GM12878 (cell line): ENCODE data around the gene PREB. TPM values are rescaled to one million over a fixed set of nuclear protein-coding genes. Genes with fewer than 3 reads are reported as not detected.

ENCODE experiments used
- ATAC-seq: fragments of 200-7000 bp; cut with Tn5 transposase; 3 replicates; pipeline ENCODE4 v1.9.1; 2020; ENCODE audit warnings: mild to moderate bottlenecking, moderate library complexity
- BruUV-seq: library from RNA; stranded (reverse); fragments of 400-500 nt; replicated peaks from 2 replicates; lab custom pipeline; 2021; lab: Mats Ljungman, UMichigan
- CTCF ChIA-PET: fragments of 300-600 bp; sonication (Branson Sonifier 250); formaldehyde crosslinking; extraction: SDS; loops from one replicate; lab custom pipeline; 2021; ENCODE audit warnings: inconsistent platforms; lab: Yijun Ruan, JAX
- POLR2A ChIA-PET: fragments of 350-600 bp; formaldehyde crosslinking; extraction: SDS; loops from one replicate; lab custom pipeline; 2021; ENCODE audit warnings: inconsistent platforms; lab: Charles Lee
- RAD21 ChIA-PET: fragments of 300-600 bp; sonication (Branson Sonifier 250); formaldehyde crosslinking; loops from one replicate; lab custom pipeline; 2023; ENCODE audit warnings: antibody characterized with exemption; ENCODE audit not compliant: unreplicated experiment; lab: Charles Lee
- SMC1A ChIA-PET: fragments of 300-600 bp; sonication (Branson Sonifier 250); formaldehyde crosslinking; loops from one replicate; lab custom pipeline; 2023; ENCODE audit not compliant: unreplicated experiment, uncharacterized antibody; lab: Charles Lee
- DNase-seq: peaks from one replicate; pipeline ENCODE4 v3.0.0-alpha.2; 2011; ENCODE audit warnings: low read depth, low spot score
- FAIRE-seq: peaks from 3 replicates; lab custom pipeline; 2011; peaks lifted over from hg19 to GRCh38; lab: Jason Lieb, UNC
- H2AFZ ChIP-seq: 2 replicates; pipeline ENCODE4 v1.6.0; 2011; ENCODE audit warnings: low read depth, low read length, control low read depth; ENCODE audit not compliant: control insufficient read depth
- H3K27ac ChIP-seq: 2 replicates; pipeline ENCODE4 v1.5.1; 2011; ENCODE audit warnings: control low read depth; ENCODE audit not compliant: control insufficient read depth, insufficient read depth
- H3K27me3 ChIP-seq, 2 experiments: replicated peaks in 1 of 2; 2 replicates each; pipeline versions ENCODE4 v1.6.0 to v1.6.1; 2011; ENCODE audit warnings: low read length in 1 of 2; ENCODE audit not compliant: control insufficient read depth in 2 of 2, insufficient read depth in 2 of 2
- H3K36me3 ChIP-seq, 2 experiments: 2 replicates each; pipeline ENCODE4 v1.5.1; 2011; ENCODE audit warnings: low read length in 1 of 2; ENCODE audit not compliant: control insufficient read depth in 2 of 2, insufficient read depth in 2 of 2
- H3K4me1 ChIP-seq: 2 replicates; pipeline ENCODE4 v1.6.1; 2011; ENCODE audit warnings: mild to moderate bottlenecking, low read length, moderate library complexity, mixed read lengths; ENCODE audit not compliant: control insufficient read depth, insufficient read depth
- H3K4me2 ChIP-seq: 2 replicates; pipeline ENCODE4 v1.6.0; 2011; ENCODE audit warnings: control low read depth; ENCODE audit not compliant: control insufficient read depth, insufficient read depth
- H3K4me3 ChIP-seq: fragments of 200-600 bp; sonication (generic); 2 replicates; pipeline ENCODE4 v1.5.1; 2016
- H3K79me2 ChIP-seq: 2 replicates; pipeline ENCODE4 v1.6.0; 2011; ENCODE audit warnings: low read length; ENCODE audit not compliant: control insufficient read depth, insufficient read depth
- H3K9ac ChIP-seq: 2 replicates; pipeline ENCODE4 v1.8.0; 2011; ENCODE audit warnings: low read length, control low read depth, mixed read lengths; ENCODE audit not compliant: control insufficient read depth, insufficient read depth
- H3K9me3 ChIP-seq: replicated peaks from 3 replicates; pipeline ENCODE4 v1.5.1; 2011; ENCODE audit warnings: mild to moderate bottlenecking, low read length; ENCODE audit not compliant: control insufficient read depth, insufficient read depth
- H4K20me1 ChIP-seq: 2 replicates; pipeline ENCODE4 v1.6.0; 2011; ENCODE audit not compliant: control insufficient read depth, insufficient read depth
- HCFC1 ChIP-seq: fragments of 150-350 bp; IDR thresholded peaks from 2 replicates; pipeline ENCODE4 v1.6.1; 2014; ENCODE audit warnings: low read length
- LARP7 ChIP-seq: fragments of 450-650 bp; IDR thresholded peaks from 2 replicates; pipeline ENCODE4 v1.6.1; 2017; ENCODE audit warnings: mild to moderate bottlenecking
- MEF2B ChIP-seq: fragments of 450-650 bp; IDR thresholded peaks from 2 replicates; pipeline ENCODE4 v1.6.1; 2018; ENCODE audit warnings: mild to moderate bottlenecking, moderate library complexity; ENCODE audit not compliant: partially characterized antibody, poor library complexity, severe bottlenecking
- NFYA ChIP-seq: IDR thresholded peaks from 2 replicates; pipeline ENCODE4 v1.6.1; 2011; ENCODE audit warnings: low read depth, mild to moderate bottlenecking, low read length, improper control_type of control experiment, borderline replicate concordance
- ZNF24 ChIP-seq: fragments of 450-650 bp; IDR thresholded peaks from 2 replicates; pipeline ENCODE4 v1.6.1; 2017; ENCODE audit warnings: antibody characterized with exemption, mild to moderate bottlenecking
- ZNF274 ChIP-seq: IDR thresholded peaks from one replicate; pipeline ENCODE4 v1.8.0; 2011; ENCODE audit not compliant: insufficient read length, insufficient read depth
- WGBS: methylation state at CpG from one replicate; pipeline ENCODE4 v1.1.6; 2016; ENCODE audit warnings: low lambda C conversion rate; ENCODE audit not compliant: insufficient replicate concordance, insufficient coverage; ENCODE audit errors: missing lambda C conversion rate; 5-methylcytosine and 5-hydroxymethylcytosine counted together
- in situ Hi-C: fragments of 300-500 bp; cut with MboI; formaldehyde crosslinking; loops from 9 replicates; pipeline ENCODE4 v1.14.3; 2018; ENCODE audit warnings: mixed read lengths
- intact Hi-C: fragments of 100-400 bp; cut with micrococcal nuclease; formaldehyde crosslinking; loops from one replicate; pipeline ENCODE4 v1.14.2; 2022; ENCODE audit not compliant: unreplicated experiment
- polyA plus RNA-seq, 11 experiments: library from polyadenylated mRNA; depleted of rRNA in 4 of 11; unstranded in 6 of 11; stranded (reverse) in 5 of 11; fragments of >200 nt; fragmentation: Nextera tagmentation in 4 of 11; fragmentation: Illumina TruSeq in 1 of 11; extraction: Ambion mirVana in 4 of 11; extraction: Trizol in 1 of 11; gene quantifications; 1 replicate in 1 of 11; 2 replicates in 10 of 11; pipeline versions ENCODE4 v1.2.1 to v1.2.3, GENCODE V29; 2011 to 2016; ENCODE audit warnings: inconsistent platforms in 2 of 11, missing spikeins in 2 of 11, low read depth in 1 of 11
- total RNA-seq, 4 experiments: library from RNA; depleted of rRNA in 3 of 4; stranded (reverse); fragments of >200 nt in 3 of 4; fragmentation: Illumina TruSeq in 1 of 4; extraction: Trizol in 1 of 4; gene quantifications; 2 replicates each; pipeline versions ENCODE4 v1.2.1 to v1.2.3, GENCODE V29; 2013 to 2021

Gene PREB
- total and polyA plus RNA-seq, 10 of the 15 experiments (the other 5 are each of a cell fraction or from before 2014, with no cell fraction given), result 26.3 to 101 (median 52.7) TPM

GRCh38 chr2:27083410-27084296, 50.8 kb downstream of the PREB start:
- 81% methylated on average over 20 of the region's 20 CpGs for WGBS
- FAIRE-seq, result no peak
- intact Hi-C loops (no loop called here), in situ Hi-C loops (loop anchor here (10.0 kb wide), 1 partner anchor 119 kb away; no protein-coding TSS in a partner anchor)
- Histone ChIP-seq H2AFZ (no peak overlapping the region), H3K4me1 (peaks cover 25% of the 10 kb centered on the region), H3K79me2 (no peaks in the 10 kb centered on the region), H3K9me3 (no peaks in the 10 kb centered on the region), H3K4me3 (no peak overlapping the region), H3K9ac (no peak overlapping the region), H3K27me3 (no peaks in the 10 kb centered on the region), H3K27ac (no peak overlapping the region), H3K36me3 (no peaks in the 10 kb centered on the region), H3K4me2 (no peak overlapping the region), H4K20me1 (no peaks in the 10 kb centered on the region)
- TF ChIP-seq ZNF274, result no peak
- TF ChIP-seq NFYA, result no peak
- no peak for TF ChIP-seq ZNF24
- TF ChIP-seq MEF2B, result no peak
- no peak for TF ChIP-seq LARP7
- no peak for TF ChIP-seq HCFC1
- ChIA-PET RAD21 (interaction anchor here (1.0 to 1.5 kb wide), 3 partner anchors 44 to 739 kb away, joined by 3 to 5 read pairs (median 4); no protein-coding TSS in a partner anchor), SMC1A (interaction anchor here (1.9 to 3.6 kb wide), 2 partner anchors 33 to 122 kb away, joined by 6 to 19 read pairs; partner anchors contain the start of gene AGBL5), CTCF (interaction anchor here (0.6 to 8.6 kb wide), 7 partner anchors 8 to 545 kb away, joined by 3 to 85 read pairs (median 4); partner anchors contain the start of genes AGBL5, CCDC121, GPN1 and OST4), POLR2A (interaction anchor here (0.6 to 4.9 kb wide), 6 partner anchors 11 to 278 kb away, joined by 3 to 43 read pairs (median 4); partner anchors contain the start of genes AGBL5 and OST4)
- no peak for ATAC-seq
- no TSS peak for BruUV-seq
- no peak for DNase-seq
